ENCODE measurements around the gene RNU6-1.
A peak's percentile ranks its signal among the peaks of the same experiment; 100 is the strongest.

The RNU6-1 gene

DNA sequence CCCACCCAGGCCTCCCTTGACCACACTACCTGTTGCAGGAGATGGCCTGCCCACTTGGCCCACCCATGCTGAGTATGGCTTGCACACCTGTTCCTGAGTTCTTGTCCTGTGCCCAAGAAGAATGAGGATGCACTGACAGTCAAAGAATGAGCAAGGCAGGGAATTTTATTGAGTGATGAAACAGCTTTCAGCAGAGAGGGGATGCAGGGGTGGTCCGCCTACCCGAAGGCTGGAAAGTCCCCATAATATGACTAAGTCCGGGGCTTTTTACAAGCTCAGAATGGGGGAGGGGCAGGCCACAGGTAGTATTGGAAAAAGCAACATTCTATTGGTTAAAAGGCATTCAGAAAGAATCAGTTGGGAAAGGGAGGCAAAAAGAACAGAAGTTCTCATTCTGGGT lies 29.9 kb upstream of the RNU6-1 start:
- DNase-seq, result no peak
- no peak for TF ChIP-seq GATA1 (IDR thresholded peaks at IDR 0.05; ENCODE audit: low read depth, low read length)
- no peak for TF ChIP-seq POLR2A (IDR thresholded peaks at IDR 0.05; ENCODE audit: low read length)

- DNase-seq, result no peak
- no peak for TF ChIP-seq GATA1 (IDR thresholded peaks at IDR 0.05; ENCODE audit: low read depth, low read length)
- no peak for TF ChIP-seq POLR2A (IDR thresholded peaks at IDR 0.05; ENCODE audit: low read length)
Observed at GRCh38 chr15:67865766-67866165, 25.9 kb upstream of the RNU6-1 start.

GRCh38 chr15:67865331-67865730 lies 25.5 kb upstream of the RNU6-1 start:
- DNase-seq, result no peak
- no peak for TF ChIP-seq GATA1 (IDR thresholded peaks at IDR 0.05; ENCODE audit: low read depth, low read length)
- TF ChIP-seq POLR2A (IDR thresholded peaks at IDR 0.05; ENCODE audit: low read length), result no peak

DNA sequence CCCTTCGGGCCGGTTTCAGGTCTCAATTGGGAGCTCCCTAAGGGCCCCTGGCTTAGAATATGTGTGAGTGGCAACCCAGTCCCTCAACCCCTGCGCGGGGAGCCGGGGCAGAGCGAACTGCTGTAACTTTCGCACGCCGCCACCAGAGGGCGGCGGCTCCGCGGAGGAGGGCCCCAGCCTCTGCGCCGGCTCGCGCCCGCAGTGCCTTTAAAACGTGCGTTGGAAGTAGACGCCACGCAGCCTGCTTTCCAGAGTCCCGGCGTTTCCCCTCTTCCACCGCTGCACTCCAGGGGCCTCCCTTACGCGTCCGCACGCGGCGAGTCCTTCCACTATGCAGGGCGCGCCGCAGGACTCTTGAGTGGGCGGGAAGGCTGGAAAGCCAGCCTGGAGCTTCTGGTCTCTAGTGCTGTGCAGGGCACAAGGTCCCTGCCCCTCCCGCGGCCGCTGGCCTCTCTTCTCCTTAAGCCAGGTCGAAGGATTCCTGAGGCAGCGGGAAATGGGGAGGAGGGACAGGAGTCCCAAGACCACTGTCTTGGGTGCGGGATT lies 23.7 kb upstream of the RNU6-1 start:
- TF ChIP-seq GATA1 (IDR thresholded peaks at IDR 0.05; ENCODE audit: low read depth, low read length), result no peak
- no peak for TF ChIP-seq POLR2A (IDR thresholded peaks at IDR 0.05; ENCODE audit: low read length)
- DNase-seq, result peak; percentile 72 to 82

- TF ChIP-seq GATA1 (IDR thresholded peaks at IDR 0.05; ENCODE audit: low read depth, low read length) (no peak), POLR2A (IDR thresholded peaks at IDR 0.05; ENCODE audit: low read length) (no peak)
- no peak for DNase-seq
Observed at GRCh38 chr15:67862750-67863441, 23.1 kb upstream of the RNU6-1 start.

DNA sequence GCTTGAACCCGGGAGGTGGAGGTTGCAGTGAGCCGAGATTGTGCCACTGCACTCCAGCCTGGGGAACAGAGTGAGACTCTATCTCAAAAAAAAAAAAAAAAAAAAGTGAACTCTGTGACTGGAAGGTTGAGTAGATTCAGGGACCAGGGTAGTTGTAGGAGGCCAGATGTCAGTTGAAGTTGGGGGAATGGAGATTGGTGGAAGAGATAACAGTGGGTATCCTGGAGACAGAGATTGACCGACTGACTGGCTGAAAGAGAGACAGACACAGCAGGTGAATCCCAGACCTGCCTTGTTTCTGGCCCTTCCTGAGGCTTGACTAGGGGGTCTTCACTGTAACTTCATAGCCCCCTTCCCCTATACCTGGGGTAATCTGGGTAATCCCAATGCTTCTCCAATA lies 22.1 kb upstream of the RNU6-1 start:
- DNase-seq, result no peak
- no peak for TF ChIP-seq POLR2A (IDR thresholded peaks at IDR 0.05; ENCODE audit: low read length)
- TF ChIP-seq GATA1 (IDR thresholded peaks at IDR 0.05; ENCODE audit: low read depth, low read length), result no peak

DNA sequence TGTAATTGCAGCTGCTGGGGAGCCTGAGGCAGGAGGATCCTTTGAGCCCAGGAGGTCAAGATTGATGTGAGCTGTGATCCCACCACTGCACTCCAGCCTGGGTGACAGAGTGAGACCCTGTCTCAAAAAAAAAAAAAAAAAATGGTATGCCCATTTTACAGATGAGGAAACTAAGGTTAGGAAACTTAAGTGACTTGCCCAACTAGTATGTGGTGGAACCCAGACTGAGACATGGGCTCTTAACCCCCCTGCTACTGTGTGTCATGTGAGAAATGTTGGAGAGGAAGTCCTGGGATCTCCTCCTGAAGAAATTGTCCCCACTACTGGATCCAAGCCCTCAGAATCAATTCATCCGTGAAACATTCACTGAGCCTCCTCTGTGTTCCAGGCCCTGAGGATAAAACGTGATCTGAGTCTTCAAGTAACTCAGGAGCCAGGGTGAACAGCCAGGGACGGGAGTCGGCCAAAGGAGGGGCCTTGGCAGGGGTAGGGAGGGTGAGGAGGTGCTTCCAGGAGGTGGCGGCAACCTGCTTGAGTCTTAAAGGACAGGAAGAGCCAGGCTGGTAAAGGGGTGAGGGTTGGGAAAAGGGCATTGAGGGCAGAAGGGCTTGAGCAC lies 19.6 kb upstream of the RNU6-1 start:
- no peak for DNase-seq
- no peak for TF ChIP-seq GATA1 (IDR thresholded peaks at IDR 0.05; ENCODE audit: low read depth, low read length)
- TF ChIP-seq POLR2A (IDR thresholded peaks at IDR 0.05; ENCODE audit: low read length), result no peak

DNA sequence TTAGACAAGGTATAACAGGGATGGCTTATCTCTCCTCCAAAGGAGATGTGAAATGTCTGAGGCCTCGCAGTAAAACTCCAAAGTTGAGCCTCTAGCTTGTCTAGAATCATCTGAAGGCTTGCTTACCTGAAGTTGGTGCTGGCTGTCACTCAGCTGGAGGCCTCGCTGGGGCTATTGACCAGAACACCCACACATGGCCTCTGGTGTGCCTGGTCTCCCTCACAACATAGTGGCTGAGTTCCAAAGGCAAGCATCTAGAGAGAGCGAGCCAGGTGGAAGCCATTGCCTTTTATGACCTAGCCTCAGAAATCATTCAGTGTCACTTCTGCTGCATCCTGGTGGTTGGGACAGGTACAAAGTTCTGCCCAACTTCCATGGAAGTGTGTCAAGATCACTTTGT lies 17.4 kb upstream of the RNU6-1 start:
- DNase-seq, result no peak
- no peak for TF ChIP-seq POLR2A (IDR thresholded peaks at IDR 0.05; ENCODE audit: low read length)
- no peak for TF ChIP-seq GATA1 (IDR thresholded peaks at IDR 0.05; ENCODE audit: low read depth, low read length)

GRCh38 chr15:67855842-67856241 lies 16.0 kb upstream of the RNU6-1 start:
- no peak for TF ChIP-seq GATA1 (IDR thresholded peaks at IDR 0.05; ENCODE audit: low read depth, low read length)
- no peak for TF ChIP-seq POLR2A (IDR thresholded peaks at IDR 0.05; ENCODE audit: low read length)
- no peak for DNase-seq

- TF ChIP-seq POLR2A (IDR thresholded peaks at IDR 0.05; ENCODE audit: low read length) (no peak), GATA1 (IDR thresholded peaks at IDR 0.05; ENCODE audit: low read depth, low read length) (no peak)
- no peak for DNase-seq
Observed at GRCh38 chr15:67854358-67854757, 14.5 kb upstream of the RNU6-1 start.

- no peak for DNase-seq
- no peak for TF ChIP-seq POLR2A (IDR thresholded peaks at IDR 0.05; ENCODE audit: low read length)
- TF ChIP-seq GATA1 (IDR thresholded peaks at IDR 0.05; ENCODE audit: low read depth, low read length), result no peak
Observed at GRCh38 chr15:67853454-67853853, 13.6 kb upstream of the RNU6-1 start.

GRCh38 chr15:67852418-67852817 lies 12.6 kb upstream of the RNU6-1 start:
- no peak for TF ChIP-seq POLR2A (IDR thresholded peaks at IDR 0.05; ENCODE audit: low read length)
- no peak for TF ChIP-seq GATA1 (IDR thresholded peaks at IDR 0.05; ENCODE audit: low read depth, low read length)
- DNase-seq, result peak; percentile 27 to 62

GRCh38 chr15:67850994-67851571 lies 11.2 kb upstream of the RNU6-1 start:
- TF ChIP-seq POLR2A (IDR thresholded peaks at IDR 0.05; ENCODE audit: low read length), result no peak
- TF ChIP-seq GATA1 (IDR thresholded peaks at IDR 0.05; ENCODE audit: low read depth, low read length), result no peak
- no peak for DNase-seq

DNA sequence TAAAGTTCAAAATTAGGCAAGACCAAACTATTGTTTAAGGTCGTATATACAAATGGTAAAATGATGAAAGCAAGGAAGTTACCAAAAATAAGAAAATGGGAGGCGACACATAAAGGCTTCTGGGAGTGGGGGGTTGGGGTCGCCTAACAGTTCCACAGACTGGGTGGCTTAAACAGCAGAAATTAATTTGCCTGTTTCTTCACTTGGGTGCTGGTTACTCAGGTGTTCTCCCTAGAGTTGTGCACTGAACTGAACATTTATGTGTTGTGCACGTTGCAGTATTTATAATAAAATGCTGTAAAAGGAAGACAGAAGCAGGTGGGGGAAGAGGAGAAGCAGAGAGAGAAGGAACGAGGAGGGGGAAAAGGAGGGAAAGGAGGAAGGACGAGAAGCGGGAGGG lies 10.5 kb upstream of the RNU6-1 start:
- DNase-seq, result no peak
- TF ChIP-seq POLR2A (IDR thresholded peaks at IDR 0.05; ENCODE audit: low read length) (no peak), GATA1 (IDR thresholded peaks at IDR 0.05; ENCODE audit: low read depth, low read length) (no peak)

DNA sequence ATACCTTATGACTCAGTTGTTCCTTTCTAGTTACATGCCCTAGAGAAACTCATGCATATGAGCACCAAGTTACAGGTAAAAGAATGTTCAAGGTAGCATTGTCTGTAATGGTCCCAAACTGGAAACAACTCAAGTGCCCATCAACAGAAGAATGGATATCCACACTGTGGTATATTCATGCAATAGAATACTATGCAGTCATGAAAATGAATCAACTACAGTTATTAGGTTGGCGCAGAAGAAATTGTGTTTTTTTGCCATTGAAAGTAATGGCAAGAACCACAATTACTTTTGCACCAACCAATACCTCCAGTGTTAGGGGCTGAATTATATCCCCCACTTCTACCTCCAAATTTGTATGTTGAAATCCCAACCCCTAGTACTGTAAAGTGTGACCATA lies 9.7 kb upstream of the RNU6-1 start:
- no peak for TF ChIP-seq POLR2A (IDR thresholded peaks at IDR 0.05; ENCODE audit: low read length)
- no peak for TF ChIP-seq GATA1 (IDR thresholded peaks at IDR 0.05; ENCODE audit: low read depth, low read length)
- DNase-seq, result no peak
